Right lung (tissue), 10 donors: ENCODE measurements around the gene SFRP2. TPM values are rescaled to one million over a fixed set of nuclear protein-coding genes. Genes with fewer than 3 reads are reported as not detected.

Experiments used
- DNase-seq, 2 donors: peaks; one replicate each; pipeline ENCODE4 v3.0.0-alpha.2; 2013
- long read RNA-seq, 8 donors: transcript quantifications; one replicate each; lab custom pipeline, GENCODE V29; 2026
- polyA plus RNA-seq, 5 donors: library from polyadenylated mRNA; unstranded; fragments of 120-200 nt; gene quantifications; one replicate each; pipeline versions ENCODE4 v1.2.1 to v1.2.3, GENCODE V29; 2013; ENCODE audit warnings: inconsistent platforms in 1 of 5, low replicate concordance in 1 of 5; ENCODE audit not compliant: insufficient read length in 5 of 5, insufficient read depth in 1 of 5

Gene SFRP2, protein sequence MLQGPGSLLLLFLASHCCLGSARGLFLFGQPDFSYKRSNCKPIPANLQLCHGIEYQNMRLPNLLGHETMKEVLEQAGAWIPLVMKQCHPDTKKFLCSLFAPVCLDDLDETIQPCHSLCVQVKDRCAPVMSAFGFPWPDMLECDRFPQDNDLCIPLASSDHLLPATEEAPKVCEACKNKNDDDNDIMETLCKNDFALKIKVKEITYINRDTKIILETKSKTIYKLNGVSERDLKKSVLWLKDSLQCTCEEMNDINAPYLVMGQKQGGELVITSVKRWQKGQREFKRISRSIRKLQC
- polyA plus RNA-seq: 10 to 100 TPM in 1 of 5 donors, 1 to 10 TPM in 4; 5.3 to 10.3 (median 9.8) TPM
- long read RNA-seq, donor 1, partial matches to known transcripts: 0 of 4 reads
- long read RNA-seq, donor 1, other reads (novel, unspliced or antisense): 0 of 4 reads
- long read RNA-seq, donor 2, transcript SFRP2-201 (3 exons, 2,032 nt): major isoform, 6 of 6 reads
- long read RNA-seq, donor 2, partial matches to known transcripts: 0 of 6 reads
- long read RNA-seq, donor 2, other reads (novel, unspliced or antisense): 0 of 6 reads
- long read RNA-seq, donor 3, partial matches to known transcripts: 0 of 1 reads
- long read RNA-seq, donor 3, other reads (novel, unspliced or antisense): 0 of 1 reads
- long read RNA-seq, donor 4, transcript SFRP2-201 (3 exons, 2,032 nt): major isoform, 5 of 5 reads
- long read RNA-seq, donor 4, partial matches to known transcripts: 0 of 5 reads
- long read RNA-seq, donor 4, other reads (novel, unspliced or antisense): 0 of 5 reads
- long read RNA-seq, donor 5, partial matches to known transcripts: 0 of 2 reads
- long read RNA-seq, donor 5, other reads (novel, unspliced or antisense): 0 of 2 reads
- long read RNA-seq, donor 6, transcript SFRP2-201 (3 exons, 2,032 nt): major isoform, 8 of 8 reads
- long read RNA-seq, donor 6, partial matches to known transcripts: 0 of 8 reads
- long read RNA-seq, donor 6, other reads (novel, unspliced or antisense): 0 of 8 reads
- long read RNA-seq, donor 7, partial matches to known transcripts: 0 of 4 reads
- long read RNA-seq, donor 7, other reads (novel, unspliced or antisense): 0 of 4 reads
- long read RNA-seq, donor 8, transcript SFRP2-201 (3 exons, 2,032 nt): major isoform, 5 of 5 reads
- long read RNA-seq, donor 8, partial matches to known transcripts: 0 of 5 reads
- long read RNA-seq, donor 8, other reads (novel, unspliced or antisense): 0 of 5 reads

DNA sequence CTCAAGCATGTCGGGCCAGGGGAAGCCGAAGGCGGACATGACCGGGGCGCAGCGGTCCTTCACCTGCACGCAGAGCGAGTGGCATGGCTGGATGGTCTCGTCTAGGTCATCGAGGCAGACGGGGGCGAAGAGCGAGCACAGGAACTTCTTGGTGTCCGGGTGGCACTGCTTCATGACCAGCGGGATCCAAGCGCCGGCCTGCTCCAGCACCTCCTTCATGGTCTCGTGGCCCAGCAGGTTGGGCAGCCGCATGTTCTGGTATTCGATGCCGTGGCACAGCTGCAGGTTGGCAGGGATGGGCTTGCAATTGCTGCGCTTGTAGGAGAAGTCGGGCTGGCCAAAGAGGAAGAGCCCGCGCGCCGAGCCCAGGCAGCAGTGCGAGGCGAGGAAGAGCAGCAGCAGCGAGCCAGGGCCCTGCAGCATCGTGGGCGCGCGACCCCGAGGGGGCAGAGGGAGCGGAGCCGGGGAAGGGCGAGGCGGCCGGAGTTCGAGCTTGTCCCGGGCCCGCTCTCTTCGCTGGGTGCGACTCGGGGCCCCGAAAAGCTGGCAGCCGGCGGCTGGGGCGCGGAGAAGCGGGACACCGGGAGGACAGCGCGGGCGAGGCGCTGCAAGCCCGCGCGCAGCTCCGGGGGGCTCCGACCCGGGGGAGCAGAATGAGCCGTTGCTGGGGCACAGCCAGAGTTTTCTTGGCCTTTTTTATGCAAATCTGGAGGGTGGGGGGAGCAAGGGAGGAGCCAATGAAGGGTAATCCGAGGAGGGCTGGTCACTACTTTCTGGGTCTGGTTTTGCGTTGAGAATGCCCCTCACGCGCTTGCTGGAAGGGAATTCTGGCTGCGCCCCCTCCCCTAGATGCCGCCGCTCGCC, at the start of gene SFRP2:
Gene SFRP2 (minus strand): TSS at position 671 of the 864 bp plus-strand sequence. CDS start 248 bp downstream, at position 423.
- no peak for DNase-seq

- no peak for DNase-seq
These were observed 49.7 kb upstream of the SFRP2 start for GRCh38 chr4:153838564-153838963.

- DNase-seq: no peak
These were observed 46.0 kb upstream of the SFRP2 start for GRCh38 chr4:153834901-153835300.

DNA sequence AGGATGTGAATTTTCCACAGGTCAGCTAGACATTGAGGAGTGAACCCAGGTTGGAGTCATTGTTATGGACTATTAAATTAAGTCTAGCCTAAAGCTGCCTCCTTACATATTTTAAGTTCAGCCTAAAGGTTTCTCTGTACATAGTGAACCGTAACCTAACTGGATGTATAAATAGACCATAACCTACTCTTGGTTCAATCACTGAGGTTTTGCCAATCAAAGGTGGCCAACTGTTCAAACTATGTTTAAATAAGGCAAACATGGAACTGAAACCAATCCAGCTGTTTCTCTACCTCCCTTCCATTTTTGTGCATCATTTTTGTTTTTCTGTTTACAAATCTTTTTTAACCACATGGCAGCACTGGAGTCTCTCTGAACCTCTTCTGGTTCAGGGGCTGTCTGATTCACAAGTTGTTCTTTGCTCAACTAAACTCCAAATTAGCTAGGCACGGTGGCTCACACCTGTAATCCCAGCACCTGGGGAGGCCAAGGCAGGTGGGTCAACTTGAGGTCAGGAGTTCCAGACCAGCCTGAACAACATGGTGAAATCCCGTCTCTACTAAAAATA, 43.9 kb upstream of the SFRP2 start:
- DNase-seq: no peak

DNA sequence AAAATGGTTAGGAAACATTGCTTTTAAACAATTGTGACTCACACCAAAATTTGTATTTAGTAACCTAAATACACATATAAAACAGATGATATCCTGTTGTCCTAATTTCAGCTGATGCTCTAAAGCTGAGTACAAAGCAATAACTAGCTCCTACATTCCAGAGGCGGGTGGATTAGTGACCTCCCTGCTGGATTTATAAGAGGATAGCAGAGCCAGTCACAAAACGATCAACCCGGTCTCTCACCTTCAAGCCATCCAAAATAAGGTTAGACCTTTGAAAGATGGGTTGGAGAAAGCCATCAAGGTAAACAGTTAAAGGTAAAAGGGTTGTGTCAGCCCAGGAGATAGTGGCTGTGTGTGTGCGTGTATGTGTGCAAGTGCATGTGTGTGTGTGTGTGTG, 43.2 kb upstream of the SFRP2 start:
- DNase-seq: no peak

DNA sequence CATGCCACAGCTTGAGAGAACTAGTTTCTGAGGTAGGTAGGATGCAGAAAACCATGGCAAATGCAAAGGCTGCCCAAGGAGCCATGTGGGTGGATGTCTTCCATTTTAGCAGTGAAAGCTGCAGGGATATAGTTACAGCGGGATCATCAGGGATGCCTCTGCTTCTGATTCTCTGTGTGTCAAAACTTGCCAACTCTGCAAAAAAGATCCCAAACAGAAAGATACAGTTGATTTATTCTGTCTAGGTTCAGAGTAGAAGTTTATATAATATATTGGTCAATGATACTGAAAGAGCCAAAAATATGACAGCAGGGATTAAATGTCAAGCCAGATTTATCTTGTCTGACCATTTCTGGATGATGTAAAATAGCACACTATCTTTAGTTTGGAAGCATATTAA, 42.4 kb upstream of the SFRP2 start:
- no peak for DNase-seq

GRCh38 chr4:153825691-153826090, 36.8 kb upstream of the SFRP2 start:
- no peak for DNase-seq

DNA sequence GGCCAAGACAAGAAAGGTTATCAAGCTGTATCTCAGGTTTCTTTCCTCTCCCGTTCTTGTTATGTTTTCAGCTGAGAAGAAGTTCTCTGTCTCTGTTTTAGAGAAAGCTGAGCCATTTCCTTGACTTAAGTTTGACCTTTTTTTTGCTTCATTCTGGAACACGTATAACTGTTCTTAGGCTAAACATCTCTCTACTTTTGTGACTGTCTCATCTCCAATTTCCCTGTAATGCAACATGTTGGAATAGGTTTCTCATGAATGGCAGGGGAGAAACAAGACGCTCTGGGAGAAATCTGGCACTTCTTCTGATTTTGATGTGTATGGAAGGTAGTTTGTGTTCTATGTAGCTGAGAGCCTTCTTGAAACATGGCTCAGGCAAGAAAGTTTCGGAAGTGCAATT, 36.2 kb upstream of the SFRP2 start:
- no peak for DNase-seq

GRCh38 chr4:153824501-153824900, 35.6 kb upstream of the SFRP2 start:
- no peak for DNase-seq

GRCh38 chr4:153823483-153823882, 34.6 kb upstream of the SFRP2 start:
- DNase-seq: no peak

DNA sequence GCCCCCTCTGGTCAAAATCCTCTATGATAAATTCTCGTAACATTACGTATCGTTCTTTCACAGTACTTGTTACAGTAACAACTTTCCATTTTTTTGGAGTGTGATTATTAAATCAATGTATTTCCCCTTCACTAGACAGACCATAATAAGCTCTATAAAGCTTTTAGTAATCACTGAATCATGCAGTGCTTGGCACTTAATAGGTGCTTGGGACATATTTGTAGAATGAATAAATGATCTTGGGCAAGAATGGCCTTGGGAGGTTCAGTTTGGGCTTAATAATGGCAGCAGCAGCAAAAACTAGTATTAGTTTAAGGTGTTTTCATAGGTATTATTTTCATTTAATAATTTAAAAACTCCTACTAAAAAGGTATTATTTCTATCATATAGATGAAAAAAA, 33.4 kb upstream of the SFRP2 start:
- no peak for DNase-seq

- DNase-seq: no peak
These were observed 28.6 kb upstream of the SFRP2 start for GRCh38 chr4:153817466-153817865.

DNA sequence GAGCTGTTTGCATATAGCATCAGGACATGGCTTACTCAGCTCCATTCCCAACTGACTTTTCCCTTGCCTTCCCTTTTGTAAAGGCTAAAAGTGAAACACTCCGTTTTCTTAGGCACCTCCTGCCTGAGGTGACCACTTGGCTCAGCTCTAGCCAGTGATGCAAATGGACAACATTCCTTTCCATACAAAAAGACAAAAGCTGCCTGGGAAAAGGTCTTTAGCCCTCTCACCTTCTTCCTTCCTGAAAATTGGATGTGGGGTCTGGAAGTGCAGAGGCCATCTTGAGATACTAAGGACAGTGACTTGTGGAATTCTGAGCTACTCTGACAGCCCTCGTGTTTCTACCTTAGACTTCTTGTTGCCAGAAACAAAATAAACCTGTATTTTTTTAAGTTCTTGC, 27.7 kb upstream of the SFRP2 start:
- no peak for DNase-seq

- DNase-seq: no peak
These were observed 25.9 kb upstream of the SFRP2 start for GRCh38 chr4:153814789-153815188.

DNA sequence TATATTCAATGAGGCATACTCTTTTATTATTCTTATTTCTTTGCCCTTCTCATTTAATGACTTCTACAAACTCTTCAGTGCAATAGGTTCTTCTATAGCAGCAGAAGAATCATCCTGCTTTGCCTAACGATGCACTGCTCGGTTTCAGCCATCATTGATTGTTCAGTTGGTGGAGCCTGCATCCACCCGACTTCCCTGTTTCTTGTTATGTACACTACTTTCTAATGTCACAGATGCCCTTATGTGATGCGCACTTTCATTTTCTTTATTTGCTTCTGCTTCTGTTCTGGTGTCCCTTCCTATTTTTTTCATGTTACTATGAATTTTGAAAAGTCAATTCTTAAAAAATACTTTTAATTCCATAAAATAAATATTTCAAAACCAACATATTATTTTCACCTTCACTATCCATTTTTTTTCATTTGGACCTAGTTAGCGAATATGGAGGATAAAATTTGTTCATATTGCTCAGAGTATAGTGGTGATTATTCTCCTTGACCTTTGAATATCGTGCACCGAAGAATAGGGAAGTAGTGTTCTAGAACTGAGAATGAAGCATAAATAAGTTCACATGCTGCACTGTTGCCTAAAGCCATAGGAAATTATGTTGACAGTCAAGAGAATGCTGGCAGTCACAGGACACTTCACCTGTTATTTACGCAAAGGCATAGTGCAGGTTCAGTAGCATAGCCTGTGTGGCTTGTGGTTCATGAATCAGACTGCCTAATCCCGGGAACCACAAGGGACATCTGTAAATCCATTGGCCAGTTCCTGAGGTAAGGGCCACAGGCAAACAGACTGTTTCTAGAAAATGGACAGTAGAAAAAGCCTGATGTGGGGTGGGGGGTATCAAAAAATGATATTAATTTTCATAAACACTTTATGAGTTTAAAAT, 21.3 kb upstream of the SFRP2 start:
- DNase-seq: no peak

DNA sequence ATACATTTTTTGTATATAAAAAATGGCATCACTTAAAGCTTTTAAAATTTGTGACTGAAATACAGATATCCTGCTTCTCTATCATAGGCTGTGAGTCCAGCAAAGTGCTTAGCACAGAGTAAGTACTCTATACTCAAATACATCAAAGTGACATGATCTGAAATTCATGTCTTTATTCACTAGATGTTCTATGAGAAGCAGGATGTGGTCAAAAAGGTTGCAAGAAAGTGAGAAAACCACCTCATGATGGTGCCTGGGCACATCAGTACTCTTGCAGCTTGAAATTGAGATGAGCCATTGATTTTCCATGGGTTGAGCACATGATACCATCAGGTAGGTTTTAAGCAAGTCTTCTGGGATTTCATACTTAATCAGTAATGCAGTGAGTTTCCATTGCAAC, 20.4 kb upstream of the SFRP2 start:
- DNase-seq: no peak

- no peak for DNase-seq
These were observed 19.3 kb upstream of the SFRP2 start for GRCh38 chr4:153808175-153808574.

- DNase-seq: no peak
These were observed 17.2 kb upstream of the SFRP2 start for GRCh38 chr4:153806073-153806472.

GRCh38 chr4:153804722-153805121, 15.8 kb upstream of the SFRP2 start:
- DNase-seq: no peak

DNA sequence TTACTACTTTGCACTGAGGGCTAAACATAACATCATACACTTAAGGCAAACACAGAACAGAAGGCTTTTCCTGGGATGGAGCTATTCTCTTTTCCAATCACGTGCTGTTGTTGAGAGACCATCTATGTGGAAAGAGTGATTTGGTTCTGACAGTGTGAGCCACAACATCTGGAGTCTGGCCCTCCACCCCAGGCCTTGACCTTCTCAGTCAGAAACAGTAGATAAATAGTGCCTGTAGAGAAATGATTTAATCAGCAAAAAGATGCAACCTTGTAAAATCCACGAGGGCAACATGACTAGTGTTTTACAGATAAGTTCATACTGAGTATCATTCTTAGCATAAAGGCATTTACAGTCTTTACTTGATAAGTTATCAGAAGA, 10.8 kb upstream of the SFRP2 start:
- DNase-seq: no peak
